T-helper 22 cell (primary cell): ENCODE measurements around the gene RAMP1.
"Not testable (repeated sequence)": the region's sequence is repeated elsewhere in the genome, so short reads cannot be mapped to it uniquely, and the experiment has no call there.

Experiments used
- DNase-seq: peaks from one replicate; pipeline ENCODE4 v3.0.0-alpha.2; 2020; ENCODE audit warnings: low read depth

Gene RAMP1

GRCh38 chr2:237859533-237860272 is at the start of gene RAMP1:
RAMP1 (plus strand) TSS chr2:237859623; CDS start chr2:237859676, 53 bp downstream.
- DNase-seq, result no peak

GRCh38 chr2:237815637-237816036 is 43.8 kb upstream of the RAMP1 start:
- no peak for DNase-seq

- DNase-seq, result no peak
Measured at GRCh38 chr2:237816531-237816930, 42.9 kb upstream of the RAMP1 start.

GRCh38 chr2:237818066-237818473 is 41.4 kb upstream of the RAMP1 start:
- no peak for DNase-seq

GRCh38 chr2:237819231-237819630 is 40.2 kb upstream of the RAMP1 start:
- no peak for DNase-seq

GRCh38 chr2:237820421-237820820 is 39.0 kb upstream of the RAMP1 start:
- no peak for DNase-seq

GRCh38 chr2:237823544-237823943 is 35.9 kb upstream of the RAMP1 start:
- DNase-seq, result no peak

- DNase-seq, result no peak
Measured at GRCh38 chr2:237824085-237824484, 35.3 kb upstream of the RAMP1 start.

- DNase-seq, result no peak
Measured at GRCh38 chr2:237827421-237827987, 31.9 kb upstream of the RAMP1 start.

GRCh38 chr2:237830522-237830921 is 28.9 kb upstream of the RAMP1 start:
- no peak for DNase-seq

GRCh38 chr2:237833546-237833945 is 25.9 kb upstream of the RAMP1 start:
- DNase-seq, result no peak

GRCh38 chr2:237835372-237835771 is 24.1 kb upstream of the RAMP1 start:
- no peak for DNase-seq

- DNase-seq, result no peak
Measured at GRCh38 chr2:237841051-237841450, 18.4 kb upstream of the RAMP1 start.

GRCh38 chr2:237848940-237849339 is 10.5 kb upstream of the RAMP1 start:
- not testable (repeated sequence) for DNase-seq

- DNase-seq, result no peak
Measured at GRCh38 chr2:237854295-237854694, 5.1 kb upstream of the RAMP1 start.

GRCh38 chr2:237857791-237858190 is 1.6 kb upstream of the RAMP1 start:
- DNase-seq, result no peak

- no peak for DNase-seq
Measured at GRCh38 chr2:237858294-237859081, 935 bp upstream of the RAMP1 start.

- no peak for DNase-seq
Measured at GRCh38 chr2:237859082-237859433, 365 bp upstream of the RAMP1 start.

- DNase-seq, result no peak
Measured at GRCh38 chr2:237860273-237860935, 981 bp downstream of the RAMP1 start.

GRCh38 chr2:237861875-237862527 is 2.6 kb downstream of the RAMP1 start:
- no peak for DNase-seq

- no peak for DNase-seq
Measured at GRCh38 chr2:237862528-237862895, 3.1 kb downstream of the RAMP1 start.

GRCh38 chr2:237863102-237863511 is 3.7 kb downstream of the RAMP1 start:
- no peak for DNase-seq
